Testis (tissue), 2 donors: ENCODE results near the gene CARMIL1.

Experiments
- CTCF ChIP-seq, 3 experiments: fragments of 450-650 bp in 2 of 3; fragments of 200-600 bp in 1 of 3; sonication (generic) in 1 of 3; IDR thresholded peaks; one replicate each; pipeline ENCODE4 v1.5.1; 2016 to 2019; ENCODE audit warnings: antibody characterized with exemption in 3 of 3, mild to moderate bottlenecking in 2 of 3, moderate library complexity in 1 of 3
- POLR2A ChIP-seq: fragments of 450-650 bp; IDR thresholded peaks from one replicate; pipeline ENCODE4 v1.6.1; 2017; ENCODE audit warnings: antibody characterized with exemption, mild to moderate bottlenecking, moderate library complexity

- TF ChIP-seq CTCF (IDR thresholded peaks at IDR 0.05) = no peak
- no peak for TF ChIP-seq POLR2A
Observed at GRCh38 chr6:25370178-25371036, 91.2 kb downstream of the CARMIL1 start.
